B cell (primary cell): ENCODE measurements around the gene DTNBP1. TPM values are rescaled to one million over a fixed set of nuclear protein-coding genes. Genes with fewer than 3 reads are reported as not detected.
"Not testable (repeated sequence)": the region's sequence is repeated elsewhere in the genome, so short reads cannot be mapped to it uniquely, and the experiment has no call there.

Source experiments
- ATAC-seq: fragments of 200-7000 bp; cut with Tn5 transposase; one replicate; pipeline ENCODE4 v1.10.0; 2021; ENCODE audit warnings: low read depth, mild to moderate bottlenecking, moderate number of reproducible peaks, moderate library complexity
- CTCF ChIA-PET: fragments of 350-600 bp; sonication (Branson Sonifier 250); formaldehyde crosslinking; loops from one replicate; lab custom pipeline; 2021; ENCODE audit warnings: antibody characterized with exemption, inconsistent platforms; lab: Charles Lee
- POLR2A ChIA-PET: fragments of 350-600 bp; sonication (Branson Sonifier 250); formaldehyde crosslinking; loops from one replicate; lab custom pipeline; 2021; ENCODE audit warnings: antibody characterized with exemption; lab: Charles Lee
- DNase-seq: peaks from one replicate; pipeline ENCODE4 v3.0.0; 2013
- H2AFZ ChIP-seq: 2 replicates; pipeline ENCODE4 v1.6.1; 2012; ENCODE audit warnings: mild to moderate bottlenecking, low read depth, low read length; ENCODE audit not compliant: insufficient read depth, poor library complexity, severe bottlenecking
- H3K27ac ChIP-seq, 2 donors: 1 replicate in 1 of 2; 2 replicates in 1 of 2; pipeline ENCODE4 v1.5.1; 2012 to 2013; ENCODE audit warnings: low read length in 2 of 2, mild to moderate bottlenecking in 2 of 2, moderate library complexity in 1 of 2
- H3K27me3 ChIP-seq, 4 experiments: fragments of 200-600 bp in 1 of 4; sonication (generic) in 1 of 4; replicated peaks in 1 of 4; 1 replicate in 2 of 4; 2 replicates in 2 of 4; pipeline versions ENCODE4 v1.6.1 to v1.7.0; 2013 to 2016; ENCODE audit warnings: low read length in 3 of 4, mild to moderate bottlenecking in 2 of 4, mixed read lengths in 1 of 4, moderate library complexity in 1 of 4; ENCODE audit not compliant: insufficient read depth in 4 of 4, control insufficient read depth in 3 of 4; ENCODE audit errors: control extremely low read depth in 1 of 4
- H3K36me3 ChIP-seq, 2 experiments: replicated peaks in 1 of 2; 1 replicate in 1 of 2; 2 replicates in 1 of 2; pipeline versions ENCODE4 v1.6.1 to v1.7.1; 2013; ENCODE audit warnings: low read length in 1 of 2; ENCODE audit not compliant: insufficient read depth in 2 of 2, control insufficient read depth in 1 of 2; ENCODE audit errors: control extremely low read depth in 1 of 2, extremely low read depth in 1 of 2
- H3K4me1 ChIP-seq, 2 donors: fragments of 200-600 bp in 1 of 2; sonication (generic) in 1 of 2; 1 replicate in 1 of 2; 2 replicates in 1 of 2; pipeline versions ENCODE4 v1.5.1 to v1.6.1; 2013 to 2017; ENCODE audit warnings: low read length in 2 of 2; ENCODE audit not compliant: control insufficient read depth in 2 of 2, insufficient read depth in 2 of 2
- H3K4me2 ChIP-seq: replicated peaks from 2 replicates; pipeline ENCODE3; 2012; ENCODE audit warnings: mild to moderate bottlenecking, low read depth, low read length; ENCODE audit not compliant: poor library complexity, severe bottlenecking
- H3K4me3 ChIP-seq, 5 experiments: fragments of 200-600 bp in 1 of 5; sonication (generic) in 1 of 5; 1 replicate in 3 of 5; 2 replicates in 2 of 5; pipeline versions ENCODE4 v1.5.1 to v1.7.0; 2011 to 2016; ENCODE audit warnings: low read length in 4 of 5, mild to moderate bottlenecking in 4 of 5, low read depth in 2 of 5, control low read depth in 1 of 5, moderate library complexity in 1 of 5; ENCODE audit not compliant: insufficient read depth in 1 of 5; ENCODE audit errors: control extremely low read depth in 1 of 5, extremely low read depth in 1 of 5
- H3K79me2 ChIP-seq: fragments of 200-600 bp; sonication (generic); one replicate; pipeline ENCODE4 v1.6.0; 2016; ENCODE audit warnings: low read length; ENCODE audit not compliant: control insufficient read depth, insufficient read depth
- H3K9ac ChIP-seq: fragments of 200-600 bp; sonication (generic); 2 replicates; pipeline ENCODE4 v1.6.1; 2017; ENCODE audit warnings: mild to moderate bottlenecking, low read length, moderate library complexity
- H3K9me3 ChIP-seq, 3 donors: one replicate each; pipeline versions ENCODE4 v1.6.1 to v1.7.1; 2013; ENCODE audit warnings: low read length in 2 of 3; ENCODE audit not compliant: control insufficient read depth in 2 of 3, insufficient read depth in 1 of 3; ENCODE audit errors: control extremely low read depth in 1 of 3
- H4K20me1 ChIP-seq: 2 replicates; pipeline ENCODE4 v1.6.0; 2012; ENCODE audit warnings: mild to moderate bottlenecking, low read length; ENCODE audit not compliant: insufficient read depth, control insufficient read depth, poor library complexity, severe bottlenecking
- H3K27ac Mint-ChIP-seq: one replicate; pipeline ENCODE4 v1.8.0; 2021; ENCODE audit warnings: mixed read lengths
- H3K27me3 Mint-ChIP-seq: one replicate; pipeline ENCODE4 v1.8.0; 2021; ENCODE audit warnings: mixed read lengths
- H3K4me1 Mint-ChIP-seq: one replicate; pipeline ENCODE4 v1.8.0; 2021; ENCODE audit warnings: mixed read lengths
- H3K4me3 Mint-ChIP-seq: one replicate; pipeline ENCODE4 v1.8.0; 2021; ENCODE audit warnings: mixed read lengths
- H3K9me3 Mint-ChIP-seq: one replicate; pipeline ENCODE4 v1.8.0; 2022; ENCODE audit warnings: mixed read lengths; ENCODE audit not compliant: insufficient read depth
- EZH2 ChIP-seq: IDR thresholded peaks from 2 replicates; pipeline ENCODE4 v1.6.1; 2012; ENCODE audit warnings: borderline replicate concordance, low read depth, mild to moderate bottlenecking, moderate library complexity, low read length; ENCODE audit not compliant: insufficient read depth, poor library complexity, severe bottlenecking
- WGBS: methylation state at CpG from one replicate; pipeline ENCODE4 v1.1.5; 2013; ENCODE audit warnings: missing lambda C conversion rate; ENCODE audit not compliant: insufficient coverage; 5-methylcytosine and 5-hydroxymethylcytosine counted together
- intact Hi-C: fragments of 100-400 bp; cut with micrococcal nuclease; formaldehyde crosslinking; loops from one replicate; pipeline ENCODE4 v1.10.0; 2022
- polyA plus RNA-seq: library from polyadenylated mRNA; depleted of rRNA; stranded (reverse); fragments of >200 nt; gene quantifications from 2 replicates; pipeline ENCODE4 v1.2.3, GENCODE V29; 2012
- total RNA-seq, 2 donors: library from RNA; stranded (reverse); fragments of 120-200 nt in 1 of 2; gene quantifications; 1 replicate in 1 of 2; 2 replicates in 1 of 2; pipeline versions ENCODE4 v1.2.3 to v1.2.4, GENCODE V29; 2013 to 2022
- TF ChIP-seq, protein P1 (sequence below): fragments of 200-600 bp; IDR thresholded peaks from one replicate; pipeline ENCODE4 v1.8.0; 2022; ENCODE audit warnings: antibody characterized with exemption, mild to moderate bottlenecking

The DTNBP1 gene
- total and polyA plus RNA-seq, 2 donors (not counting 1 experiment from before 2014, with no cell fraction given): 31.4 to 73.0 TPM

DNA sequence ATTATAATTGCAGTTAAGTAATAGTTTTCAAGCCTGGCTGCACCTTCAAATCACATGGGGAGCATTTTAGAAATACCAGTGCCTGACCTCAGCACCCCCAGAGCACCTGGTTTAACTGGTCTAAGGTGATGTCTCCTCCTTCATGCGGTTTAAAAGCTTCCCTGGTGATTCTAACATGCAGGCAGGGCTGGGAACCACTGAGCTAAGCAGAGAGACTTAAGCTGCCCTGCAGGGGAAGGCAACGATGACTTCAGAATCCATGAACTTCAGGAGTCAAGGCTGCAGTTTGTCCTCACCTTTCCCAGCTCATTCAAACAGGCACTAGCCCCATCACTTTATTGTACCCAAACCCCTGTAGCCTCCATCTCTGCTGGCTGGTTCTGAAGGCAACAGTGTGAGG, 6.1 kb upstream of the DTNBP1 start:
- Histone ChIP-seq H3K27ac (no peak overlapping the region), H3K9me3 (no peaks in the 10 kb centered on the region), H3K36me3 (no peaks in the 10 kb centered on the region), H3K4me2 (no peak overlapping the region), H3K4me3 (no peak overlapping the region), H3K79me2 (no peaks in the 10 kb centered on the region), H3K9ac (no peak overlapping the region), H3K4me1 (no peaks in the 10 kb centered on the region), H3K27me3 (peaks cover 0 to 4% (median 0%) of the 10 kb centered on the region in 4 experiments), H4K20me1 (no peaks in the 10 kb centered on the region), H2AFZ (no peak overlapping the region)
- POLR2A ChIA-PET: no interaction called here
- no peak for DNase-seq
- intact Hi-C loops: no loop called here
- CTCF ChIA-PET: interaction anchor here (1.0 kb wide), 1 partner anchor 464 kb away, joined by 3 read pairs; no protein-coding TSS in a partner anchor
- no peak for ATAC-seq
- Mint-ChIP-seq H3K9me3 (no peaks in the 10 kb centered on the region), H3K4me3 (no peak overlapping the region), H3K27me3 (no peaks in the 10 kb centered on the region), H3K27ac (no peak overlapping the region), H3K4me1 (no peaks in the 10 kb centered on the region)
- 94% methylated on average over 1 of the region's 2 CpGs for WGBS
- TF ChIP-seq EZH2: no peak
- TF ChIP-seq, protein P1, sequence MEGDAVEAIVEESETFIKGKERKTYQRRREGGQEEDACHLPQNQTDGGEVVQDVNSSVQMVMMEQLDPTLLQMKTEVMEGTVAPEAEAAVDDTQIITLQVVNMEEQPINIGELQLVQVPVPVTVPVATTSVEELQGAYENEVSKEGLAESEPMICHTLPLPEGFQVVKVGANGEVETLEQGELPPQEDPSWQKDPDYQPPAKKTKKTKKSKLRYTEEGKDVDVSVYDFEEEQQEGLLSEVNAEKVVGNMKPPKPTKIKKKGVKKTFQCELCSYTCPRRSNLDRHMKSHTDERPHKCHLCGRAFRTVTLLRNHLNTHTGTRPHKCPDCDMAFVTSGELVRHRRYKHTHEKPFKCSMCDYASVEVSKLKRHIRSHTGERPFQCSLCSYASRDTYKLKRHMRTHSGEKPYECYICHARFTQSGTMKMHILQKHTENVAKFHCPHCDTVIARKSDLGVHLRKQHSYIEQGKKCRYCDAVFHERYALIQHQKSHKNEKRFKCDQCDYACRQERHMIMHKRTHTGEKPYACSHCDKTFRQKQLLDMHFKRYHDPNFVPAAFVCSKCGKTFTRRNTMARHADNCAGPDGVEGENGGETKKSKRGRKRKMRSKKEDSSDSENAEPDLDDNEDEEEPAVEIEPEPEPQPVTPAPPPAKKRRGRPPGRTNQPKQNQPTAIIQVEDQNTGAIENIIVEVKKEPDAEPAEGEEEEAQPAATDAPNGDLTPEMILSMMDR: no peak

DNA sequence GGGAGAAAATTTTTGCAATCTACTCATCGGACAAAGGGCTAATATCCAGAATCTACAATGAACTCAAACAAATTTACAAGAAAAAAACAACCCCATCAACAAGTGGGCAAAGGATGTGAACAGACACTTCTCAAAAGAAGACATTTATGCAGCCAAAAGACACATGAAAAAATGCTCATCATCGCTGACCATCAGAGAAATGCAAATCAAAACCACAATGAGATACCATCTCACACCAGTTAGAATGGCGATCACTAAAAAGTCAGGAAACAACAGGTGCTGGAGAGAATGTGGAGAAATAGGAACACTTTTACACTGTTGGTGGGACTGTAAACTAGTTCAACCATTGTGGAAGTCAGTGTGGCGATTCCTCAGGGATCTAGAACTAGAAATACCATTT, 4.1 kb upstream of the DTNBP1 start:
- POLR2A ChIA-PET: not testable (repeated sequence)

More for the DNA sequence above, 4.1 kb upstream of the DTNBP1 start:
- H3K27ac ChIP-seq, ATAC-seq, H3K79me2 ChIP-seq, H3K36me3 ChIP-seq, H3K4me1 ChIP-seq, H3K4me3 ChIP-seq, H3K9me3 ChIP-seq, intact Hi-C loops, H3K27me3 ChIP-seq, DNase-seq, CTCF ChIA-PET, H3K4me2 ChIP-seq, H3K27ac Mint-ChIP-seq, H2AFZ ChIP-seq, H3K4me3 Mint-ChIP-seq, H4K20me1 ChIP-seq, H3K9ac ChIP-seq, H3K9me3 Mint-ChIP-seq, H3K27me3 Mint-ChIP-seq: not testable (repeated sequence)
- no CpG with 5 or more reads among the region's 4 CpGs for WGBS
- peaks cover 13% of the 10 kb centered on the region for H3K4me1 Mint-ChIP-seq
